Astrocyte (in vitro differentiated cells and primary cell): ENCODE results near the gene NPDC1. TPM values are rescaled to one million over a fixed set of nuclear protein-coding genes. Genes with fewer than 3 reads are reported as not detected.

ENCODE experiments used
- DNase-seq: peaks from one replicate; pipeline ENCODE4 v3.0.0-alpha.2; 2010; ENCODE audit warnings: low read depth
- FAIRE-seq: peaks from 2 replicates; lab custom pipeline; 2011; peaks lifted over from hg19 to GRCh38; lab: Jason Lieb, UNC
- H2AFZ ChIP-seq: 2 replicates; pipeline ENCODE4 v1.6.0; 2012; ENCODE audit warnings: low read depth, low read length, inconsistent platforms
- H3K27ac ChIP-seq: 2 replicates; pipeline ENCODE4 v1.5.1; 2011; ENCODE audit warnings: low read depth, low read length, inconsistent platforms
- H3K27me3 ChIP-seq: 2 replicates; pipeline ENCODE4 v1.6.0; 2011; ENCODE audit warnings: low read length, inconsistent platforms; ENCODE audit not compliant: insufficient read depth
- H3K36me3 ChIP-seq: 2 replicates; pipeline ENCODE4 v1.5.1; 2011; ENCODE audit warnings: low read length, inconsistent platforms; ENCODE audit not compliant: insufficient read depth
- H3K4me1 ChIP-seq: 2 replicates; pipeline ENCODE4 v1.5.1; 2011; ENCODE audit warnings: low read length, inconsistent platforms; ENCODE audit not compliant: insufficient read depth
- H3K4me2 ChIP-seq: 2 replicates; pipeline ENCODE4 v1.6.0; 2012; ENCODE audit warnings: low read length, inconsistent platforms
- H3K4me3 ChIP-seq: 2 replicates; pipeline ENCODE4 v1.5.1; 2011; ENCODE audit warnings: low read depth, mild to moderate bottlenecking, low read length, inconsistent platforms; ENCODE audit not compliant: insufficient read depth
- H3K79me2 ChIP-seq: 2 replicates; pipeline ENCODE4 v1.6.0; 2012; ENCODE audit warnings: mild to moderate bottlenecking, low read length, inconsistent platforms; ENCODE audit not compliant: insufficient read depth
- H3K9ac ChIP-seq: 2 replicates; pipeline ENCODE4 v1.6.0; 2012; ENCODE audit warnings: mild to moderate bottlenecking, low read length, inconsistent platforms
- H3K9me3 ChIP-seq: 2 replicates; pipeline ENCODE4 v1.5.1; 2012; ENCODE audit warnings: low read depth, mild to moderate bottlenecking, low read length, inconsistent platforms; ENCODE audit not compliant: insufficient read depth
- H4K20me1 ChIP-seq: 2 replicates; pipeline ENCODE4 v1.6.0; 2012; ENCODE audit warnings: low read length, inconsistent platforms; ENCODE audit not compliant: insufficient read depth
- H3K27ac Mint-ChIP-seq: one replicate; pipeline ENCODE4 v1.8.0; 2021; ENCODE audit warnings: mild to moderate bottlenecking, mixed read lengths; ENCODE audit not compliant: unreplicated experiment
- H3K27me3 Mint-ChIP-seq: one replicate; pipeline ENCODE4 v1.8.0; 2021; ENCODE audit warnings: low read depth, mixed read lengths; ENCODE audit not compliant: unreplicated experiment
- H3K36me3 Mint-ChIP-seq: one replicate; pipeline ENCODE4 v1.8.0; 2021; ENCODE audit warnings: low read depth, mixed read lengths; ENCODE audit not compliant: unreplicated experiment
- H3K4me1 Mint-ChIP-seq: one replicate; pipeline ENCODE4 v1.8.0; 2021; ENCODE audit warnings: low read depth, mixed read lengths; ENCODE audit not compliant: unreplicated experiment
- H3K4me3 Mint-ChIP-seq: one replicate; pipeline ENCODE4 v1.8.0; 2021; ENCODE audit warnings: mild to moderate bottlenecking, moderate library complexity, mixed read lengths; ENCODE audit not compliant: unreplicated experiment
- H3K9me3 Mint-ChIP-seq: one replicate; pipeline ENCODE4 v1.8.0; 2021; ENCODE audit warnings: mild to moderate bottlenecking, mixed read lengths; ENCODE audit not compliant: unreplicated experiment
- CTCF ChIP-seq: IDR thresholded peaks from 2 replicates; pipeline ENCODE4 v1.5.1; 2011; ENCODE audit warnings: low read depth, mild to moderate bottlenecking, inconsistent platforms, low read length, moderate library complexity; ENCODE audit not compliant: insufficient read depth
- EZH2 ChIP-seq: IDR thresholded peaks from 2 replicates; pipeline ENCODE4 v1.6.1; 2012; ENCODE audit warnings: mild to moderate bottlenecking, low read length, inconsistent platforms; ENCODE audit not compliant: insufficient read depth
- total RNA-seq: library from RNA; stranded (reverse); gene quantifications from 2 replicates; pipeline ENCODE4 v1.2.1, GENCODE V29; 2021

NPDC1 gene
- total RNA-seq, 1 donor from 2014 or later = 66.8 TPM

DNA sequence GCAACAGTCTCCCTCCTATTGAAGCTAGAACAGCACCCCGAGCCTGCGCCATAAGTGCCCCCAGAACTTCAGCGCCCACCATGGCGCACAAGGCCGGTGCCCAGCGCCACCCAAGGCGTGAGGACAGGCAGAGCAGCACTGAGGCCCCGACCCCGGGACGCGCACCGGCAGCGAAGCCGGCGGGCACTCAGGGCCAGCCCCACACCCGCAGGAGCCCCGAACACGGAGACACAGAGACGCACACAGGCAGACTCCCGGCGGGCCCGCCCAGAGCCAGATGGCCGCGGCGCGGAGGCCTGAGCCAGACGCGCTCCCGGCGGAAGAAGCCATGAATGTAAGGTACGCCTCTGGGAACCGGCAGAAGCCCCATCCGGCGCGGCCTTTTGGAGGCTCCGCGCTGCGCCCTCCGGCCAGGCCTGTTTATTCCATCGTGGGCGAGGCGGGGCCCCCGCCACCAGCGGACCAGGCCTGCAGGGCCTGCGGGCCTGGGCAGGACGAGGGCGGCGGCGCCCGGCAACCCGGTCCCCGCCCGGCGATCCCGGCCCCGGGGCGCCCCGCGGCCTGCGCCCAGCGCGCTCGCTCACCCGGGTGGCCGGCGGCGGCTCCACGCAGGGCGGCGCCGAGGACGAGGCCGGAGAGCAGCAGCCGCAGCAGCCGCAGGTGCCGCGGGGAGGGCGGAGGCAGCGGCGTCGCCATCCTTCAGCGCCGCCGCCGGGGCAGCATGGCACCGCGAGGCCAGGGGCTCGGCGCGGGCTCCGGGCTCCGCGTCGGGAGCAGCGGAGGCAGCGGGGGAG lies 486 bp downstream of the NPDC1 start:
- Mint-ChIP-seq H3K4me1 (peaks cover 2% of the 10 kb centered on the region), H3K9me3 (no peaks in the 10 kb centered on the region), H3K36me3 (no peaks in the 10 kb centered on the region), H3K4me3 (peak overlapping the region; percentile 79), H3K27ac (no peak overlapping the region), H3K27me3 (peaks cover 23% of the 10 kb centered on the region)
- peaks cover 22% of the 10 kb centered on the region for H3K79me2 ChIP-seq
- peaks cover 16% of the 10 kb centered on the region for H3K4me1 ChIP-seq
- H4K20me1 ChIP-seq = peaks cover 32% of the 10 kb centered on the region
- H3K9ac ChIP-seq = peak overlapping the region; percentile 48
- DNase-seq = peak; percentile 34
- no peak for FAIRE-seq
- H3K4me2 ChIP-seq = peak overlapping the region; percentile 98
- no peaks in the 10 kb centered on the region for H3K9me3 ChIP-seq
- peak overlapping the region; percentile 65 for H3K4me3 ChIP-seq
- H2AFZ ChIP-seq = peak overlapping the region; percentile 79
- H3K27me3 ChIP-seq = peaks cover 11% of the 10 kb centered on the region
- TF ChIP-seq CTCF (no peak), EZH2 (no peak)
- H3K36me3 ChIP-seq = no peaks in the 10 kb centered on the region
- H3K27ac ChIP-seq = no peak overlapping the region

DNA sequence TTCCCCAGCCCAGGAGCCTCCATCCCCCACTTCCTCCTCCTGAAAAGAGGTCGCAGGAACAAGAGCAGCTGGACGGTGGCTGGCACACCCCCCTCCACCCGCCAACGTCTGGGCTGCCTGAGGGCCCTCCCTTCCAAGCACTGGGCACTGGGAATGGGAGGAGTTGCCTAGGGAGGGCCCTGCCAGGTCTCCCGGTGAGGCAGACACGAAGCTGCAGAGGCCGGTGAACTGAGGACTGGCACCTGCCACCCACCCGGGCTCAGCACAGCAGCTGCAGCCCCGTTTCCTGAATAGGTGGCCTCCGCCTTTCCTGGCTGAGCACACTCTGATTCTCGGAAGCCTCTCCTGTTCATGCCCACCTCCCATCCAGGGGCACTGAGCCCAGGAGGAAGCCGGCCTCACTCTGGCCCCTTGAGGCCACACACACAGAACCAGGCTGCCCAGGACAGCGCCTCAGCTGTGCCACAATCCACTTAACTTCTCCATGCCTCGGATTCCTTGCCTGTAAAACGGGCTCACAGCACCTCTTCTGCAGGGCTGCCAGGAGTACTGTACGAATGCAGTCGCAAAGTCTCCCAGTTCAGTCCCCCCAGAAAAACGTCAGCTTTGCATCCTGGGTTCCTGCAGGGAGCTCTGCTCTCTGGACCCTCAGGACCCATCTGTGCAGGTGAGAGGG lies 1.3 kb downstream of the NPDC1 start:
- peak overlapping the region; percentile 48 for H3K9ac ChIP-seq
- FAIRE-seq = no peak
- H3K4me1 ChIP-seq = peaks cover 16% of the 10 kb centered on the region
- Mint-ChIP-seq H3K4me3 (peak overlapping the region; percentile 79), H3K27ac (peak overlapping the region; percentile 72), H3K4me1 (peaks cover 2% of the 10 kb centered on the region), H3K36me3 (no peaks in the 10 kb centered on the region), H3K27me3 (peaks cover 19% of the 10 kb centered on the region), H3K9me3 (no peaks in the 10 kb centered on the region)
- peaks cover 22% of the 10 kb centered on the region for H3K79me2 ChIP-seq
- no peak overlapping the region for H2AFZ ChIP-seq
- peak overlapping the region; percentile 65 for H3K4me3 ChIP-seq
- peaks cover 32% of the 10 kb centered on the region for H4K20me1 ChIP-seq
- TF ChIP-seq CTCF (no peak), EZH2 (no peak)
- no peak for DNase-seq
- peaks cover 5% of the 10 kb centered on the region for H3K27me3 ChIP-seq
- H3K36me3 ChIP-seq = no peaks in the 10 kb centered on the region
- H3K9me3 ChIP-seq = no peaks in the 10 kb centered on the region
- H3K4me2 ChIP-seq = peak overlapping the region; percentile 98
- H3K27ac ChIP-seq = no peak overlapping the region
